ENCODE results near the gene UCN2.
"Not testable (repeated sequence)": the region's sequence is repeated elsewhere in the genome, so short reads cannot be mapped to it uniquely, and the experiment has no call there.

UCN2 gene

GRCh38 chr3:48536116-48536515, 27.5 kb downstream of the UCN2 start:
- DNase-seq (ENCODE audit: low read depth in 2 of 2) = no peak

- DNase-seq (ENCODE audit: low read depth in 2 of 2) = no peak
These were observed 28.0 kb downstream of the UCN2 start for GRCh38 chr3:48535578-48535977.

GRCh38 chr3:48532977-48533337, 30.6 kb downstream of the UCN2 start:
- DNase-seq (ENCODE audit: low read depth in 2 of 2) = no peak

GRCh38 chr3:48532271-48532976, 31.2 kb downstream of the UCN2 start:
- no peak for DNase-seq (ENCODE audit: low read depth in 2 of 2)

GRCh38 chr3:48530701-48531100, 32.9 kb downstream of the UCN2 start:
- not testable (repeated sequence) for DNase-seq (ENCODE audit: low read depth in 2 of 2)

- DNase-seq (ENCODE audit: low read depth in 2 of 2) = no peak
These were observed 34.8 kb downstream of the UCN2 start for GRCh38 chr3:48528754-48529153.

- DNase-seq (ENCODE audit: low read depth in 2 of 2) = no peak
These were observed 35.5 kb downstream of the UCN2 start for GRCh38 chr3:48528048-48528447.

- DNase-seq (ENCODE audit: low read depth in 2 of 2) = no peak
These were observed 38.6 kb downstream of the UCN2 start for GRCh38 chr3:48524970-48525369.

GRCh38 chr3:48521635-48522034, 41.9 kb downstream of the UCN2 start:
- DNase-seq (ENCODE audit: low read depth in 2 of 2) = no peak

- no peak for DNase-seq (ENCODE audit: low read depth in 2 of 2)
These were observed 44.3 kb downstream of the UCN2 start for GRCh38 chr3:48519277-48519643.

- no peak for DNase-seq (ENCODE audit: low read depth in 2 of 2)
These were observed 44.8 kb downstream of the UCN2 start for GRCh38 chr3:48518638-48519276.

GRCh38 chr3:48518069-48518468, 45.5 kb downstream of the UCN2 start:
- no peak for DNase-seq (ENCODE audit: low read depth in 2 of 2)

GRCh38 chr3:48516571-48516970, 47.0 kb downstream of the UCN2 start:
- no peak for DNase-seq (ENCODE audit: low read depth in 2 of 2)

GRCh38 chr3:48514431-48515227, 49.0 kb downstream of the UCN2 start:
- DNase-seq (ENCODE audit: low read depth in 2 of 2) = no peak

Data from fibroblast of skin of left biceps (primary cell).